Activated CD4-positive, alpha-beta memory T cell treated with anti-CD3 and anti-CD28 coated beads, Interleukin-2, amount 10 ng/mL, durations not matched to agents 7 days and 5 days (primary cell): Measurements from ENCODE around the gene IGSF23. TPM values are rescaled to one million over a fixed set of nuclear protein-coding genes. Genes with fewer than 3 reads are reported as not detected.
"Not testable (repeated sequence)": the region's sequence is repeated elsewhere in the genome, so short reads cannot be mapped to it uniquely, and the experiment has no call there.

Experiments
- CTCF ChIA-PET: fragments of 350-600 bp; sonication (Branson Sonifier 250); formaldehyde crosslinking; loops from one replicate; lab custom pipeline; 2021; ENCODE audit warnings: antibody characterized with exemption, inconsistent platforms; lab: Charles Lee
- POLR2A ChIA-PET: fragments of 350-600 bp; sonication (Branson Sonifier 250); formaldehyde crosslinking; loops from one replicate; lab custom pipeline; 2021; ENCODE audit warnings: antibody characterized with exemption; lab: Charles Lee
- DNase-seq: peaks from one replicate; pipeline ENCODE4 v3.0.0-alpha.2; 2020
- H3K27ac Mint-ChIP-seq: one replicate; pipeline ENCODE4 v1.8.0; 2021; ENCODE audit warnings: mild to moderate bottlenecking, mixed read lengths
- H3K27me3 Mint-ChIP-seq: one replicate; pipeline ENCODE4 v1.8.0; 2021; ENCODE audit warnings: mixed read lengths
- H3K36me3 Mint-ChIP-seq: one replicate; pipeline ENCODE4 v1.8.0; 2021; ENCODE audit warnings: low read depth, mixed read lengths
- H3K4me1 Mint-ChIP-seq: one replicate; pipeline ENCODE4 v1.8.0; 2021; ENCODE audit warnings: mixed read lengths
- H3K4me3 Mint-ChIP-seq: one replicate; pipeline ENCODE4 v1.8.0; 2021; ENCODE audit warnings: mild to moderate bottlenecking, mixed read lengths
- H3K9me3 Mint-ChIP-seq: one replicate; pipeline ENCODE4 v1.8.0; 2021; ENCODE audit warnings: mixed read lengths
- total RNA-seq, 2 experiments: library from RNA; stranded (reverse); gene quantifications; one replicate each; pipeline ENCODE4 v1.2.3, GENCODE V29; 2021

IGSF23 gene
- total RNA-seq, 2 experiments from 2014 or later: not detected

- peaks cover 7% of the 10 kb centered on the region for H3K4me1 Mint-ChIP-seq
- no peak overlapping the region for H3K27ac Mint-ChIP-seq
- POLR2A ChIA-PET: no interaction called here
- CTCF ChIA-PET: no interaction called here
- no peaks in the 10 kb centered on the region for H3K36me3 Mint-ChIP-seq
- H3K27me3 Mint-ChIP-seq: no peaks in the 10 kb centered on the region
- no peak for DNase-seq
- no peak overlapping the region for H3K4me3 Mint-ChIP-seq
- H3K9me3 Mint-ChIP-seq: peaks cover 13% of the 10 kb centered on the region
These were observed 20.9 kb upstream of the IGSF23 start for GRCh38 chr19:44592451-44592890.

DNA sequence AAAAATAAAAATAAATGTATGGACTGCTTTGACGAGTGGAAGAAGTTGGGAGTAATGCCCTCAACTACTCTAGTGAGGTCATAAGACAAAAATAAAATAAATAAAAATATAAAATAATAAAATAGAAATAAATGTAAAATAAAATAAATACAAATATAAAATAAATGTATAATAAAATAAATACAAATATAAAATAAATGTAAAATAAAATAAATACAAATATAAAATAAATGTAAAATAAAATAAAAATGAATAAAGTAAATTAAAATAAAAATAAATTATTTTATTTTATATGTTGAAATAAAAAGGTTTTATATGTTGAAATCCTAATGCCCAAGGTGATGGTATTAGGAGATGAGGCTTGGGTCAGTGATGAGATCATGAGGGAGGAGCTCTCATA, 20.1 kb upstream of the IGSF23 start:
- no peak overlapping the region for H3K4me3 Mint-ChIP-seq
- H3K36me3 Mint-ChIP-seq: no peaks in the 10 kb centered on the region
- ChIA-PET POLR2A (no interaction called here), CTCF (no interaction called here)
- no peak overlapping the region for H3K27ac Mint-ChIP-seq
- DNase-seq: no peak
- peaks cover 10% of the 10 kb centered on the region for H3K9me3 Mint-ChIP-seq
- no peaks in the 10 kb centered on the region for H3K4me1 Mint-ChIP-seq
- no peaks in the 10 kb centered on the region for H3K27me3 Mint-ChIP-seq

- H3K27ac Mint-ChIP-seq, H3K9me3 Mint-ChIP-seq, POLR2A ChIA-PET, DNase-seq, H3K27me3 Mint-ChIP-seq, CTCF ChIA-PET, H3K4me3 Mint-ChIP-seq, H3K4me1 Mint-ChIP-seq, H3K36me3 Mint-ChIP-seq: not testable (repeated sequence)
These were observed 19.5 kb upstream of the IGSF23 start for GRCh38 chr19:44593866-44594266.

GRCh38 chr19:44596428-44597130, 16.8 kb upstream of the IGSF23 start:
- no peaks in the 10 kb centered on the region for H3K4me1 Mint-ChIP-seq
- CTCF ChIA-PET: no interaction called here

GRCh38 chr19:44597131-44597491, 16.3 kb upstream of the IGSF23 start:
- no peaks in the 10 kb centered on the region for H3K27me3 Mint-ChIP-seq
- no peak for DNase-seq
- CTCF ChIA-PET: no interaction called here
- no peaks in the 10 kb centered on the region for H3K4me1 Mint-ChIP-seq
- POLR2A ChIA-PET: no interaction called here
- H3K4me3 Mint-ChIP-seq: no peak overlapping the region
- no peaks in the 10 kb centered on the region for H3K36me3 Mint-ChIP-seq
- no peak overlapping the region for H3K27ac Mint-ChIP-seq
- H3K9me3 Mint-ChIP-seq: peaks cover 11% of the 10 kb centered on the region

More at GRCh38 chr19:44596428-44597130, 16.8 kb upstream of the IGSF23 start:
- Mint-ChIP-seq H3K9me3 (peaks cover 11% of the 10 kb centered on the region), H3K36me3 (no peaks in the 10 kb centered on the region), H3K27ac (no peak overlapping the region), H3K4me3 (no peak overlapping the region), H3K27me3 (no peaks in the 10 kb centered on the region)
- DNase-seq: no peak
- POLR2A ChIA-PET: no interaction called here

DNA sequence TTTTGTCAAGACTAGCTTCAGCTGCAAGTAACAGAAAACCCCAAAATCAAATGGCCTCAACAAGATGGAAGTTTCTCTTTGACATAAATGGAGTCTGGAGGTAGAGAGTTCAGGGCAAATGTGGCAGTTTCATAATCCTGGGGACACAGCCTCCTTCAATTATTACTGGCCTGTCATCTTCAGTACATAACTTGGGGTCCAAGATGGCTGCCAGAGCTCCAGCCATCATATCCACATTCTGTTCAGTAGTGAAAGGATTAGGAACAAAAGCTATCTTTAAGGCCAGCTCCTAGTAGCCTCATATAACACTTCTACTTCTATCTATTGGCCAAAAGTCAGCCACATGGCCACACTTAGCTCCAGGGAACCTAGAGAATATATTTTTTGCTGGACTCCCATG, 15.0 kb upstream of the IGSF23 start:
- CTCF ChIA-PET: no interaction called here
- POLR2A ChIA-PET: no interaction called here
- Mint-ChIP-seq H3K36me3 (no peaks in the 10 kb centered on the region), H3K4me1 (no peaks in the 10 kb centered on the region), H3K9me3 (peaks cover 14% of the 10 kb centered on the region), H3K4me3 (no peak overlapping the region), H3K27ac (no peak overlapping the region), H3K27me3 (peaks cover 3% of the 10 kb centered on the region)
- no peak for DNase-seq

- no peak for DNase-seq
- Mint-ChIP-seq H3K36me3 (no peaks in the 10 kb centered on the region), H3K9me3 (peaks cover 13% of the 10 kb centered on the region), H3K27me3 (peaks cover 3% of the 10 kb centered on the region), H3K4me1 (no peaks in the 10 kb centered on the region), H3K27ac (no peak overlapping the region), H3K4me3 (no peak overlapping the region)
- ChIA-PET POLR2A (no interaction called here), CTCF (no interaction called here)
These were observed 14.5 kb upstream of the IGSF23 start for GRCh38 chr19:44598880-44599279.

DNA sequence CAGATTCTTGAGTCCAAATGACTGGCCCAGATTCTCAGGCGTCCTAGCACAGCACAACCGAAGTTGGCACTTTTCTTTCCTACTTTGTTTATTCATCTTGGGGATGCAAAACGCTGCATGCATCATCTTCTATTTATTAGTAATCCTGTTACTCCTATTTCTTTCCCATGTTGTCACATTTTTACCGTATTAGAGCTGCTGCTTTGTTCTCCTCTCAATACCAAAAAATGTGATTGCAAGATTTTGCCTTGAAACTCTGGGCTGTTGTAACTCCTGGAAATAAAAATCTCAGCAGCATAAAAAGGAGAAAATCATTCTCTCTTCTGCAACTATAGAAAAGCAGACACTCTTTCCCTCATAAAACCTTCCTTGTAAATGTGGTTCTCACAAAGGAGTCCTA, 12.9 kb upstream of the IGSF23 start:
- Mint-ChIP-seq H3K9me3 (peaks cover 15% of the 10 kb centered on the region), H3K4me3 (no peak overlapping the region), H3K4me1 (no peaks in the 10 kb centered on the region), H3K36me3 (no peaks in the 10 kb centered on the region), H3K27ac (no peak overlapping the region), H3K27me3 (peaks cover 3% of the 10 kb centered on the region)
- ChIA-PET POLR2A (no interaction called here), CTCF (no interaction called here)
- no peak for DNase-seq

DNA sequence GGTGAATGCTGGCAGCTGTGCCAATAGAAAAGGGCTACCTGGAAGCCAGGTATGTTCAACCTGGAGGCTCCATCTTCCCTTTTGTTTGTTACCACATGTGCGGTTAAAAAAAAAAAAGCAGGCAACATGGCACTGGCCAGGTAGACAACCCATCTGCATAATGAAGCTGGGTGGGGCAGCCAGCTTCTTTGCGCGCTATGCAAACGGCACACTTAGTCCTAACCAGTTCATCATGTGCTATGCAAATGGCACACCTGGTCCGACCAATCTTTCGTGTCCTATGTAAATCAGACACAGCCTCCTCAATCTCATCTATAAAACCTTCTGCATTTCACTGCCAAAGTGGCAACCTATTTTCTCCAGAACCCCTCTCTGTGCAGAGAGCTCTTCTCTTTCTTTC, 11.3 kb upstream of the IGSF23 start:
- no peak for DNase-seq
- H3K9me3 Mint-ChIP-seq: peaks cover 16% of the 10 kb centered on the region
- H3K27ac Mint-ChIP-seq: no peak overlapping the region
- ChIA-PET CTCF (no interaction called here), POLR2A (no interaction called here)
- H3K4me3 Mint-ChIP-seq: no peak overlapping the region
- H3K4me1 Mint-ChIP-seq: peaks cover 3% of the 10 kb centered on the region
- peaks cover 3% of the 10 kb centered on the region for H3K27me3 Mint-ChIP-seq
- no peaks in the 10 kb centered on the region for H3K36me3 Mint-ChIP-seq

DNA sequence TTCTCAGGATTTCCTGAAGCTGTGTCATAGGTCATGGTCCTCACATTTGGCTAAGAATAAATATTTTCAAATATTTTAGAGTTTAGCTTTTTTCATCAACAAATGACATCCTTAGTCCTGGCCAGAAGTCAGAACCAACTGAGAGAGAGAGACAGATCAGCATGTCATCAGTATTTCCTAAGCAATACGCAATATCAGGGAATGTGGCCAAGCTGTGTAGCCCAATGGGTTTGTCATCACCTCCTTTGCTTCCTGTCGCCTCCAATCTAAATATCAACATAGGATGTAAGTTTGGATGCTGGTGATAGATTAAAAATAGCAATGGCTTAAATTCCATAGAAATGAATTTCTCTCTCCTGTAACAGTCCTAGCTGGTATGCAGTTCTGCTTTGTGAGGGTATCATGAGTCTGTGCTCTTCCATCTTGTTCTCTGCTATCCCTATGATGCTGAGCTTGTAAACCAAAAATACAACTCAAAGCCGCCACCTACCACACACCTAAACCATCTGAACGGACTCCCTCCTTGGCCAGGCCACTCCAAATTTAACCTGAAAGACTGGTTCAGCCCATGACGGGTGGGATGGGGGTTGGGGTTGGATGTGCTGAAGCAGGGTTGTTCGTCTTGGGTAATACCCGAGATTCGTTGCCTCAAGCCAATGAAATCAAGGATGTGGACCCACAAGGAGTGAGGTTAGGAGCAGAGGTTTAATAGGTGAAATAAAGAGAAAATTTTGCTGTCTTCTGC, 10.0 kb upstream of the IGSF23 start:
- no peaks in the 10 kb centered on the region for H3K36me3 Mint-ChIP-seq
- peaks cover 4% of the 10 kb centered on the region for H3K4me1 Mint-ChIP-seq
- peaks cover 19% of the 10 kb centered on the region for H3K9me3 Mint-ChIP-seq
- H3K27ac Mint-ChIP-seq: no peak overlapping the region
- peaks cover 3% of the 10 kb centered on the region for H3K27me3 Mint-ChIP-seq
- no peak overlapping the region for H3K4me3 Mint-ChIP-seq
- DNase-seq: no peak
- ChIA-PET CTCF (interaction anchor here (0.6 kb wide), 1 partner anchor 878 kb away, joined by 3 read pairs; no protein-coding TSS in a partner anchor), POLR2A (no interaction called here)

DNA sequence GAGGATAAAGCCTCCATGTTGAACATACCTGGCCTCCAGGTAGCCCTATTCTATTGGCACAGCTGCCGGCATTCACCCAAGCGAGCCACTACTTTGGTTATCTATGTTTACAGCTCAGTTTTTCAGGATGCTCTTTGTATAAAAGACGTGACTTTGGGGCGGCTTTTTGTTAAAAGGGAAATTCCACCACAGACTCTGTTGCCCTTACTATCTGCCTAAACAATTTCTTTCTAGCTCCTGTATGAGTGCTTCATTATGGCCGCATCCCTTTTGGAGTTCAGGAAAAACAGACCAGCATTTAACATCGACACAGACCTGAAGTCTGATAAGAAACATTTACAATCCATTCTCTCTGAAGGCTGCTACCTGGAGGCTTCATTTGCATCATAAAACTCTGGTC, 9.1 kb upstream of the IGSF23 start:
- Mint-ChIP-seq H3K27ac (no peak overlapping the region), H3K4me1 (peaks cover 4% of the 10 kb centered on the region), H3K36me3 (no peaks in the 10 kb centered on the region), H3K4me3 (no peak overlapping the region), H3K27me3 (peaks cover 3% of the 10 kb centered on the region), H3K9me3 (peaks cover 15% of the 10 kb centered on the region)
- ChIA-PET CTCF (no interaction called here), POLR2A (no interaction called here)
- no peak for DNase-seq

DNA sequence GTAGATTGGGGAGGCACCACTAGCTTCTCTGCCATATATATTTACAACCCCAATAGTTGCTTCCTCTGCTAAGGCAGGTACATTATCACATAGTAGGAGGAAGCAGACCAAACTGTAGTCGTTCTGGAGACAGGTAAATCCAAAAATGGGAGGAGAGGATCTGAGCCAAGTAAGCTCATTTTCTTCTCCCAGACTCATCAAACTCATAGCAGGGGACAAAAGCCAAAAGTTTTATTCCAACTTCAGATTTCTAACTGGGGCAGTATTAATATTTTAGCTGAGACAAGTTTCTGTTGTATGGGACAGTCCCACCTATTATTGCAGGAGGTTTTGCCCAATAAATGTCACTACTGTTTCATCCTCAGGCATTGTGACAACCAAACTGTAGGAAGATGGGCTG, 7.8 kb upstream of the IGSF23 start:
- peaks cover 13% of the 10 kb centered on the region for H3K9me3 Mint-ChIP-seq
- CTCF ChIA-PET: no interaction called here
- H3K4me1 Mint-ChIP-seq: peaks cover 4% of the 10 kb centered on the region
- no peaks in the 10 kb centered on the region for H3K36me3 Mint-ChIP-seq
- DNase-seq: no peak
- POLR2A ChIA-PET: no interaction called here
- no peak overlapping the region for H3K4me3 Mint-ChIP-seq
- no peak overlapping the region for H3K27ac Mint-ChIP-seq
- peaks cover 3% of the 10 kb centered on the region for H3K27me3 Mint-ChIP-seq

- no peaks in the 10 kb centered on the region for H3K36me3 Mint-ChIP-seq
- ChIA-PET POLR2A (no interaction called here), CTCF (no interaction called here)
- H3K9me3 Mint-ChIP-seq: peaks cover 13% of the 10 kb centered on the region
- peaks cover 3% of the 10 kb centered on the region for H3K27me3 Mint-ChIP-seq
- H3K4me1 Mint-ChIP-seq: peaks cover 4% of the 10 kb centered on the region
- no peak overlapping the region for H3K4me3 Mint-ChIP-seq
- DNase-seq: no peak
- no peak overlapping the region for H3K27ac Mint-ChIP-seq
These were observed 6.3 kb upstream of the IGSF23 start for GRCh38 chr19:44607049-44607448.

DNA sequence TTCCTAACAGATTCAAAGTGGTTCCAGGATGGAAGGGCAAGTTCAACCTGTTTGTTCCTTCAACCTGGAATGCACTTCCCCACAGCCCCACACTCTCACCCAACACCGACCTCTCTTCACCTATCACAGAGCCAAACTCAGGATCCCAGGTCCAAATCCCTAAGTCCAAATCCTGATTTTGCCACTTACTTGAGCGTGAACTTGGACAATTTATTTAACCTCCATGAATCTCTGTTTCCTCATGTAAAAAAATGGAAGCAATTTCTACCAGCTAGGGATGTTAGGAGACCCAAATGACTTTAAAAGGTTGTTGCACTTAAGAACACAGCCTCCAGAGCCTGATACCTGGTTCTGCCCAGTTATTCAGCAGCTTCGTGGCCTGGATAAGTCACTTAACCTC, 5.4 kb upstream of the IGSF23 start:
- Mint-ChIP-seq H3K9me3 (peaks cover 12% of the 10 kb centered on the region), H3K4me3 (no peak overlapping the region), H3K36me3 (no peaks in the 10 kb centered on the region), H3K27me3 (peaks cover 1% of the 10 kb centered on the region), H3K27ac (no peak overlapping the region), H3K4me1 (peaks cover 4% of the 10 kb centered on the region)
- DNase-seq: no peak
- ChIA-PET POLR2A (no interaction called here), CTCF (no interaction called here)
